ENCODE measurements around the gene ANO7. TPM values are rescaled to one million over a fixed set of nuclear protein-coding genes. Genes with fewer than 3 reads are reported as not detected.

The ANO7 gene
- total RNA-seq, 1 experiment from 2014 or later, result 0.19 TPM

DNA sequence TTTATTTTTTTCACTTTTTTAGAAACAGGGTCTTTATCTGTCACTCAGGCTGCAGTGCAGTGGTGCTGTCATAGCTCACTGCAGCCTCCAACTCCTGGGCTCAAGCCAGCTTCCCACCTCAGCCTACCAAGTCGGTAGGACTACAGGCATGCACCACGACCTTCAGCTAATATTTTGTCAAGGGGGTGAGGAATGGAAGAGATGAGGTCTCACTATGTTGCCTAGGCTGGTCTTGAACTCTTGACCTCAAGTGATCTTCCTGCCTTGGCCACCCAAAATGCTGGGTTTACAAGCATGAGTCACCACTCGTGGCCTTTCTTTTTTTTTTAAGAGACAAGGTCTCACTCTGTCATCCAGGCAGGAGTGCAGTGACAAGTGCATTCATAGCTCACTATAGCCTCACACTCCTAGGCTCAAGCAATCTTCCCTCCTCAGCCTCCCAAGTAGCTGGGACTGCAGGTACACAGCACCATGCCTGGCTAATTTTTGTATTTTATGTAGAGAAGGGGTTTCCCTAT is 24.8 kb upstream of the ANO7 start:
- no peak for DNase-seq
- H3K9me3 ChIP-seq (ENCODE audit: low read length), result no peaks in the 10 kb centered on the region
- no peak overlapping the region for H3K9ac ChIP-seq (ENCODE audit: low read length)
- no peak overlapping the region for H3K4me2 ChIP-seq (ENCODE audit: low read depth, low read length, poor library complexity, severe bottlenecking)
- H3K4me3 ChIP-seq (ENCODE audit: low read length), result no peak overlapping the region
- no peak overlapping the region for H3K27ac ChIP-seq (ENCODE audit: low read length)
- H4K20me1 ChIP-seq (ENCODE audit: insufficient read depth, low read depth, low read length), result no peaks in the 10 kb centered on the region
- peaks cover 20% of the 10 kb centered on the region; the same call in 1 of the 2 replicates for H3K36me3 ChIP-seq (ENCODE audit: insufficient read depth, low read length)
- H2AFZ ChIP-seq (ENCODE audit: low read length), result no peak overlapping the region
- no peaks in the 10 kb centered on the region for H3K4me1 ChIP-seq (ENCODE audit: low read length)
- no peaks in the 10 kb centered on the region for H3K9me2 ChIP-seq (replicated peaks; ENCODE audit: insufficient read depth, low read length)
- no peaks in the 10 kb centered on the region for H3K27me3 ChIP-seq (ENCODE audit: low read length)
- no peaks in the 10 kb centered on the region for H3K79me2 ChIP-seq (ENCODE audit: low read length)

DNA sequence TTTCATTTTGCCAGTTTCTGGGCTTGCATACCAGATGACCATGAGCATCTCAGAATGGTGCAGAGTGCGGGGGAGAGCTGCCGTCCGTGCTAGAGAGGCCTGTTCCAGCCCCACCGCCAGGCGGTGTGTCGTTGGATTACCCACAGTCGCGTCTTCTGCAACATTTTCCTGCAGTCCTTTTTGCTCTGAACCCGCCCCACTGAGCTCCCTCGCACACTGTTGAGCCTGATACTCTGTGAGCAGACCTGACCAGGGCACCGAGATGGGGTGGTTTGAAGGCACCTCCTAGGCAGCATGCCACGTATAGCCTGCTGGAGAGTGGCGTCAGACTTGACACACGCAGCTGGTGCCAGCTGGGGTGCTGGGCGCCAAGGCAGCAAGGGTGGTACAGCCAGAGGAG is 20.1 kb upstream of the ANO7 start:
- no peak for DNase-seq

DNA sequence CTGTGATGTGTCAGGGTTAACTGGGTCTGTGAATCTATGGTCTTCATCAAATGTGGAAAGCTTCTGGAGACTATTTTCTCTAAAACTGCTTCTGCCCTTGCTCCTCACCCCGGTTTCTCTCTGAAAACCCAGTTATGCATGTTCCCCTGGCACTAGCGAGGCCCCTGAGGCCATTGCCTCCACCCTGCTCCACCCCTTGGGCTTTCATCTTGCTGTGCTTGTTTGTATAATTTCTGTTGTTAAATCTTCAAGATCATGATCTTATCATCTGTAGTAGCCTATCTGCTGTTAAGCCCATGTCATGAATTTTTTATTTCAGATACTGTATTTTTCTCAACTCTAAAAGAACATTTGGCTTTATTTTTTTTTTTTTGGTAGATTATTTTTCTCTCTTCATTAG is 14.9 kb upstream of the ANO7 start:
- Histone ChIP-seq H3K9ac (ENCODE audit: low read length) (no peak overlapping the region), H3K4me2 (ENCODE audit: low read depth, low read length, poor library complexity, severe bottlenecking) (no peak overlapping the region), H3K4me3 (ENCODE audit: low read length) (no peak overlapping the region), H4K20me1 (ENCODE audit: insufficient read depth, low read depth, low read length) (no peaks in the 10 kb centered on the region), H3K79me2 (ENCODE audit: low read length) (no peaks in the 10 kb centered on the region), H2AFZ (ENCODE audit: low read length) (no peak overlapping the region), H3K27ac (ENCODE audit: low read length) (no peak overlapping the region), H3K9me3 (ENCODE audit: low read length) (peaks cover 8% of the 10 kb centered on the region), H3K4me1 (ENCODE audit: low read length) (no peaks in the 10 kb centered on the region), H3K27me3 (ENCODE audit: low read length) (no peaks in the 10 kb centered on the region), H3K36me3 (ENCODE audit: insufficient read depth, low read length) (peaks cover 32% of the 10 kb centered on the region), H3K9me2 (replicated peaks; ENCODE audit: insufficient read depth, low read length) (no peaks in the 10 kb centered on the region)
- no peak for DNase-seq

More for the DNA sequence above, 20.1 kb upstream of the ANO7 start:
- Histone ChIP-seq H2AFZ (ENCODE audit: low read length) (no peak overlapping the region), H4K20me1 (ENCODE audit: insufficient read depth, low read depth, low read length) (no peaks in the 10 kb centered on the region), H3K9me2 (replicated peaks; ENCODE audit: insufficient read depth, low read length) (no peaks in the 10 kb centered on the region), H3K4me2 (ENCODE audit: low read depth, low read length, poor library complexity, severe bottlenecking) (no peak overlapping the region), H3K79me2 (ENCODE audit: low read length) (no peaks in the 10 kb centered on the region), H3K27ac (ENCODE audit: low read length) (no peak overlapping the region), H3K9ac (ENCODE audit: low read length) (no peak overlapping the region), H3K4me3 (ENCODE audit: low read length) (no peak overlapping the region), H3K36me3 (ENCODE audit: insufficient read depth, low read length) (peaks cover 44% of the 10 kb centered on the region), H3K9me3 (ENCODE audit: low read length) (peaks cover 8% of the 10 kb centered on the region), H3K4me1 (ENCODE audit: low read length) (no peaks in the 10 kb centered on the region), H3K27me3 (ENCODE audit: low read length) (no peaks in the 10 kb centered on the region)

DNA sequence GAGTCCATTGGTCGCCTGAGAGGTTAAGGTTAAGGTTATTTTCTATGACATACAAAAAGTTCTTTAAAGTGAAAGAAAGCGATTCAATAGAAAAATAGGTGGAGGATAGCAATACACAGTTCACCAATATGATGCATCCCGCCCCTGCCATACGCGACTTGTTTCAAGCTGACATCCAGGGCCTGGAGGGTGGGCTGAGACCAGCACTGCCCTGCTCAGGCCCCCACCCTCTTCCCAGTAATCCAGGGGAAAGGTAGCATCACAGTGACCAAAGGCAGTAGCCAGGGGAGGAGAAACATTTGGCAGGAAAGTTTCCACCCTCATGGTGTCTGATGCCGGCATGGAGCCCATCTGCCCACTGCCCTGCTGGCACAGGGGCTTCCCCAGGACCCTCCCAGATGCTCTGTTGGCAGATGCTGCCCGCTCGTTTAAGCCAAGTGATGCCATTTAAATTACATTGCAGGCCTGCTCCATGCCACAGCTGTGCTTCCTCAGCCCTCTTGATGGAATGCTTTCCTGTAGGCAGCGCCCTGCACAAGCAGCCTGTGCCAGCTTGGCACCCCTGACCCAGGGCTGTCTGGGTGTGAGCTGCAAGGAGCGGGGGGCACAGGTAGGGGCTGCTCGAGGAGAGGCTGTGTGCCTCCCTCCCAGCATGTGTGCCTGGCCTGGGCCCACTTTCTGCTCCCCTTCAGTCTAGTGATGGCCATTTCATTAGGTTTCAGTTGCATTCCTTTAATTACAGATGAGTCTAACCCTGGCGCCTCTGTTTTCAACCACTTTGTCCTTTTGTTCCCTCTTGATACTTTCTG is 10.7 kb upstream of the ANO7 start:
- no peaks in the 10 kb centered on the region for H3K9me3 ChIP-seq (ENCODE audit: low read length)
- H3K9me2 ChIP-seq (replicated peaks; ENCODE audit: insufficient read depth, low read length), result no peaks in the 10 kb centered on the region
- no peak for DNase-seq
- no peaks in the 10 kb centered on the region for H3K79me2 ChIP-seq (ENCODE audit: low read length)
- no peaks in the 10 kb centered on the region for H4K20me1 ChIP-seq (ENCODE audit: insufficient read depth, low read depth, low read length)
- no peaks in the 10 kb centered on the region for H3K27me3 ChIP-seq (ENCODE audit: low read length)
- H3K9ac ChIP-seq (ENCODE audit: low read length), result no peak overlapping the region
- H2AFZ ChIP-seq (ENCODE audit: low read length), result no peak overlapping the region
- H3K4me3 ChIP-seq (ENCODE audit: low read length), result no peak overlapping the region
- 0 out of 2 replicates have a peak, but pooled peaks cover 4% of the 10 kb centered on the region for H3K36me3 ChIP-seq (ENCODE audit: insufficient read depth, low read length)
- H3K4me2 ChIP-seq (ENCODE audit: low read depth, low read length, poor library complexity, severe bottlenecking), result no peak overlapping the region
- no peaks in the 10 kb centered on the region for H3K4me1 ChIP-seq (ENCODE audit: low read length)
- H3K27ac ChIP-seq (ENCODE audit: low read length), result no peak overlapping the region

DNA sequence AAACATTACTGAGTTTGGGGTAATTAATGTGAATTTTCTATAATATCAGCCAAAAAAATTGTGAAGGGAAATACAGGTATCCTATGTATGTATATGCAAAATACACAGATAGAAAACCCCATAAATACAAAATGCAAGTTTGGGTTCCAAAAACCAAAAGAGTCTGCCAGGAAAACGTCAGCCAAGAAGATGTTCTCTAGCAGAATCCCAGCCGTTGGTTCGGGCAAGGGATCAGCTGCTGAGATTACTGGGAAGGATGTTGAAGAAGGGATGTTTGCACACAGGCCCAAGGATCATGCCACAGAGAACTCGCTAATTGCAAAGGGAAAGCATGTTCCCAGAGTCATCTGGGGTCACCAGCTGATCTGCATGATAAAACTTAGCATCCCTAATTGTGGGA is 9.5 kb upstream of the ANO7 start:
- Histone ChIP-seq H3K36me3 (ENCODE audit: insufficient read depth, low read length) (0 out of 2 replicates have a peak, but pooled peaks cover 4% of the 10 kb centered on the region), H3K9me3 (ENCODE audit: low read length) (no peaks in the 10 kb centered on the region), H3K4me1 (ENCODE audit: low read length) (no peaks in the 10 kb centered on the region), H4K20me1 (ENCODE audit: insufficient read depth, low read depth, low read length) (no peaks in the 10 kb centered on the region), H3K27me3 (ENCODE audit: low read length) (no peaks in the 10 kb centered on the region), H3K27ac (ENCODE audit: low read length) (no peak overlapping the region), H3K79me2 (ENCODE audit: low read length) (no peaks in the 10 kb centered on the region), H3K4me2 (ENCODE audit: low read depth, low read length, poor library complexity, severe bottlenecking) (no peak overlapping the region), H3K9ac (ENCODE audit: low read length) (no peak overlapping the region), H3K4me3 (ENCODE audit: low read length) (no peak overlapping the region), H2AFZ (ENCODE audit: low read length) (no peak overlapping the region), H3K9me2 (replicated peaks; ENCODE audit: insufficient read depth, low read length) (no peaks in the 10 kb centered on the region)
- DNase-seq, result no peak

DNA sequence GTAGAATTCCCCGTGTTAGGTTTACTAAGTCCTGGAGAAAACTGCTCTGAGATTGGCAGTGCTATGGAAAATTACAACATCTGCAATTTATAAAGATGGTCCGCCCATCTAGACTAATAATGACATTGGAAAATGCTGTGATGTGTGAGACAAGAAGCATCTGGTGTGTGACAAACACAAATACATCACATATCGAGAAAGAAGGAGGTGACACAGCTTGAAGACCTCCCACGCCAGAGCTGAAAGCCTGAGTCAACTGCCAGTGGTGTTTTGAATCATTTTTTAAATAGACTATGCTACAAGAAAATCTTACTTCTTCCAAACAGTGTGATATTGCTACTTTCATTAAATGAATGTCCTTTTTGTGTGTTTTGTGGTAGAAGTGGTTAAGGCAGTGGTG is 8.6 kb upstream of the ANO7 start:
- Histone ChIP-seq H4K20me1 (ENCODE audit: insufficient read depth, low read depth, low read length) (no peaks in the 10 kb centered on the region), H3K9ac (ENCODE audit: low read length) (no peak overlapping the region), H3K27me3 (ENCODE audit: low read length) (no peaks in the 10 kb centered on the region), H3K9me3 (ENCODE audit: low read length) (no peaks in the 10 kb centered on the region), H3K36me3 (ENCODE audit: insufficient read depth, low read length) (0 out of 2 replicates have a peak, but pooled peaks cover 4% of the 10 kb centered on the region), H2AFZ (ENCODE audit: low read length) (no peak overlapping the region), H3K4me1 (ENCODE audit: low read length) (no peaks in the 10 kb centered on the region), H3K27ac (ENCODE audit: low read length) (no peak overlapping the region), H3K4me3 (ENCODE audit: low read length) (no peak overlapping the region), H3K9me2 (replicated peaks; ENCODE audit: insufficient read depth, low read length) (no peaks in the 10 kb centered on the region), H3K4me2 (ENCODE audit: low read depth, low read length, poor library complexity, severe bottlenecking) (no peak overlapping the region), H3K79me2 (ENCODE audit: low read length) (no peaks in the 10 kb centered on the region)
- no peak for DNase-seq

DNA sequence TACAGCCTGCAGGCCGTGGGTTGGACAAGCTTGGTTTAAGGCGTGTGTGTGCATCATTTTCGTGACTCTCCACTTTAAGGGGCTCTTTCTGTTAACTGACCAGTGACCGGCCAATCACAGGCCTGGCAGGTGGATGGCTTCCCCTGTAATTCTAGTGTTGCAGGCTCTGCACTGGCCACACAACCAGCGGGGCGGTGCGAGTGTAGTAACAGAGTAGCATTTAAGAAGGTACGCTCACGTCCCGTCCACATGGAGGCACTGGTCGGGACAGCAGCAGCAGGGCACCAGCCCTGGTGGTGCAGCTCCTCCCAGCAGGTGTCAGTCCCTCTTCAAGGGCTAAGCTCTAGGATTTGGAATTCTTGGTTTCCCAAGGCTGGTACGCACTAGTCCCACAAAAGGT is 8.0 kb upstream of the ANO7 start:
- no peaks in the 10 kb centered on the region for H3K9me3 ChIP-seq (ENCODE audit: low read length)
- no peak overlapping the region for H2AFZ ChIP-seq (ENCODE audit: low read length)

DNA sequence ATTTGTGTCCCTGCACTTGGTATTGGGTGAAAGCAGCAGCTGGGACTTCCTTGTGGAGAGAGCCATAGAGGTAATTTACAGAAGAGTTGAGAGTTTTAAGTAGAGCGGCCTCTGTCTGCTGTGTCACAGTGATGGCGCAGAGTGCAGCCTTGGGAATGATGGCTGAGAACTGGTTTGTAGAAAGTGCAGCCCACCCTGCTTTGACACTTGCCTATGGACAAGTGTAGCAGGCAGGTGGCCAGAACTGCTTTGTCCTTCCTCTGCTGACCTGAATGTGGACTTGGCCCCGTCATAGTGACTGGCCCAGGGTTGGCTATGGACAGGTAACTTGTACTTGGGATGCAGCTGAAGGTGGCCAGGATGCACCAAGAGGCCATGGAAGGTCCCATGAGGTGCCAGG is 6.4 kb upstream of the ANO7 start:
- no peak overlapping the region for H2AFZ ChIP-seq (ENCODE audit: low read length)
- H4K20me1 ChIP-seq (ENCODE audit: insufficient read depth, low read depth, low read length), result 0 out of 2 replicates have a peak, but pooled peaks cover 5% of the 10 kb centered on the region
- no peak overlapping the region for H3K27ac ChIP-seq (ENCODE audit: low read length)
- no peak for DNase-seq
- H3K27me3 ChIP-seq (ENCODE audit: low read length), result no peaks in the 10 kb centered on the region
- peaks cover 1% of the 10 kb centered on the region for H3K4me1 ChIP-seq (ENCODE audit: low read length)
- no peak overlapping the region for H3K9ac ChIP-seq (ENCODE audit: low read length)
- no peaks in the 10 kb centered on the region for H3K36me3 ChIP-seq (ENCODE audit: insufficient read depth, low read length)
- no peaks in the 10 kb centered on the region for H3K9me2 ChIP-seq (replicated peaks; ENCODE audit: insufficient read depth, low read length)
- no peak overlapping the region for H3K4me2 ChIP-seq (ENCODE audit: low read depth, low read length, poor library complexity, severe bottlenecking)
- no peaks in the 10 kb centered on the region for H3K9me3 ChIP-seq (ENCODE audit: low read length)
- H3K79me2 ChIP-seq (ENCODE audit: low read length), result no peaks in the 10 kb centered on the region
- no peak overlapping the region for H3K4me3 ChIP-seq (ENCODE audit: low read length)

More for the DNA sequence above, 8.0 kb upstream of the ANO7 start:
- no peak overlapping the region for H3K9ac ChIP-seq (ENCODE audit: low read length)
- no peak overlapping the region for H3K4me3 ChIP-seq (ENCODE audit: low read length)
- no peaks in the 10 kb centered on the region for H3K27me3 ChIP-seq (ENCODE audit: low read length)
- H3K9me2 ChIP-seq (replicated peaks; ENCODE audit: insufficient read depth, low read length), result no peaks in the 10 kb centered on the region
- DNase-seq, result no peak
- H3K4me1 ChIP-seq (ENCODE audit: low read length), result no peaks in the 10 kb centered on the region
- H4K20me1 ChIP-seq (ENCODE audit: insufficient read depth, low read depth, low read length), result no peaks in the 10 kb centered on the region
- no peak overlapping the region for H3K4me2 ChIP-seq (ENCODE audit: low read depth, low read length, poor library complexity, severe bottlenecking)
- no peak overlapping the region for H3K27ac ChIP-seq (ENCODE audit: low read length)
- H3K79me2 ChIP-seq (ENCODE audit: low read length), result no peaks in the 10 kb centered on the region
- 0 out of 2 replicates have a peak, but pooled peaks cover under 1% of the 10 kb centered on the region for H3K36me3 ChIP-seq (ENCODE audit: insufficient read depth, low read length)

Data from Karpas-422 (cell line).